ENCODE measurements around the gene MRPS33. TPM values are rescaled to one million over a fixed set of nuclear protein-coding genes. Genes with fewer than 3 reads are reported as not detected.

MRPS33 gene
- total RNA-seq, 1 donor from 2014 or later: 73.0 TPM

Other genes with a start within 250 kb of the MRPS33 start
- gene BRAF, start 90.0 kb downstream of the MRPS33 start, total RNA-seq: 22.4 and 23.5 TPM in 2 replicates
- gene TMEM178B, start 59.1 kb upstream of the MRPS33 start, total RNA-seq: 0.52 and 0.68 TPM in 2 replicates